Osteocyte (in vitro differentiated cells): ENCODE measurements around the gene GLTPD2. TPM values are rescaled to one million over a fixed set of nuclear protein-coding genes. Genes with fewer than 3 reads are reported as not detected.

Experiments used
- DNase-seq: peaks from one replicate; pipeline ENCODE4 v3.0.0; 2021; ENCODE audit warnings: mixed read lengths; ENCODE audit not compliant: unreplicated experiment; ENCODE audit errors: extremely low spot score
- H3K27ac Mint-ChIP-seq: one replicate; pipeline ENCODE4 v1.8.0; 2021; ENCODE audit warnings: mild to moderate bottlenecking, mixed read lengths; ENCODE audit not compliant: unreplicated experiment
- H3K27me3 Mint-ChIP-seq: one replicate; pipeline ENCODE4 v1.8.0; 2021; ENCODE audit warnings: mixed read lengths; ENCODE audit not compliant: unreplicated experiment
- H3K36me3 Mint-ChIP-seq: one replicate; pipeline ENCODE4 v1.8.0; 2021; ENCODE audit warnings: mixed read lengths; ENCODE audit not compliant: unreplicated experiment
- H3K4me1 Mint-ChIP-seq: one replicate; pipeline ENCODE4 v1.8.0; 2021; ENCODE audit warnings: mixed read lengths; ENCODE audit not compliant: unreplicated experiment
- H3K4me3 Mint-ChIP-seq: one replicate; pipeline ENCODE4 v1.8.0; 2021; ENCODE audit warnings: mild to moderate bottlenecking, moderate library complexity, mixed read lengths; ENCODE audit not compliant: unreplicated experiment
- H3K9me3 Mint-ChIP-seq: one replicate; pipeline ENCODE4 v1.8.0; 2021; ENCODE audit warnings: mixed read lengths; ENCODE audit not compliant: unreplicated experiment
- total RNA-seq: library from RNA; stranded (reverse); gene quantifications from 2 replicates; pipeline ENCODE4 v1.2.1, GENCODE V29; 2021
- TF ChIP-seq, protein P1 (sequence below): fragments of 200-600 bp; sonication (generic); IDR thresholded peaks from 2 replicates; pipeline ENCODE4 v1.5.0; 2021; ENCODE audit warnings: antibody characterized with exemption, mild to moderate bottlenecking, moderate library complexity

Gene GLTPD2
- total RNA-seq, 1 donor from 2014 or later, result not detected

- Mint-ChIP-seq H3K4me3 (peak overlapping the region; percentile 60), H3K9me3 (no peaks in the 10 kb centered on the region), H3K36me3 (no peaks in the 10 kb centered on the region), H3K4me1 (peaks cover 17% of the 10 kb centered on the region), H3K27me3 (peaks cover 6% of the 10 kb centered on the region), H3K27ac (peak overlapping the region; percentile 57)
- DNase-seq, result no peak
- TF ChIP-seq, protein P1, sequence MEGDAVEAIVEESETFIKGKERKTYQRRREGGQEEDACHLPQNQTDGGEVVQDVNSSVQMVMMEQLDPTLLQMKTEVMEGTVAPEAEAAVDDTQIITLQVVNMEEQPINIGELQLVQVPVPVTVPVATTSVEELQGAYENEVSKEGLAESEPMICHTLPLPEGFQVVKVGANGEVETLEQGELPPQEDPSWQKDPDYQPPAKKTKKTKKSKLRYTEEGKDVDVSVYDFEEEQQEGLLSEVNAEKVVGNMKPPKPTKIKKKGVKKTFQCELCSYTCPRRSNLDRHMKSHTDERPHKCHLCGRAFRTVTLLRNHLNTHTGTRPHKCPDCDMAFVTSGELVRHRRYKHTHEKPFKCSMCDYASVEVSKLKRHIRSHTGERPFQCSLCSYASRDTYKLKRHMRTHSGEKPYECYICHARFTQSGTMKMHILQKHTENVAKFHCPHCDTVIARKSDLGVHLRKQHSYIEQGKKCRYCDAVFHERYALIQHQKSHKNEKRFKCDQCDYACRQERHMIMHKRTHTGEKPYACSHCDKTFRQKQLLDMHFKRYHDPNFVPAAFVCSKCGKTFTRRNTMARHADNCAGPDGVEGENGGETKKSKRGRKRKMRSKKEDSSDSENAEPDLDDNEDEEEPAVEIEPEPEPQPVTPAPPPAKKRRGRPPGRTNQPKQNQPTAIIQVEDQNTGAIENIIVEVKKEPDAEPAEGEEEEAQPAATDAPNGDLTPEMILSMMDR, result no peak
These were observed 481 bp upstream of the GLTPD2 start for GRCh38 chr17:4788159-4788806.

- Mint-ChIP-seq H3K27ac (peak overlapping the region; percentile 76), H3K27me3 (peaks cover 3% of the 10 kb centered on the region), H3K36me3 (no peaks in the 10 kb centered on the region), H3K4me3 (peak overlapping the region; percentile 79), H3K4me1 (peaks cover 17% of the 10 kb centered on the region), H3K9me3 (no peaks in the 10 kb centered on the region)
- DNase-seq, result no peak
- TF ChIP-seq, protein P1, result no peak
These were observed 862 bp downstream of the GLTPD2 start for GRCh38 chr17:4789701-4789950.

DNA sequence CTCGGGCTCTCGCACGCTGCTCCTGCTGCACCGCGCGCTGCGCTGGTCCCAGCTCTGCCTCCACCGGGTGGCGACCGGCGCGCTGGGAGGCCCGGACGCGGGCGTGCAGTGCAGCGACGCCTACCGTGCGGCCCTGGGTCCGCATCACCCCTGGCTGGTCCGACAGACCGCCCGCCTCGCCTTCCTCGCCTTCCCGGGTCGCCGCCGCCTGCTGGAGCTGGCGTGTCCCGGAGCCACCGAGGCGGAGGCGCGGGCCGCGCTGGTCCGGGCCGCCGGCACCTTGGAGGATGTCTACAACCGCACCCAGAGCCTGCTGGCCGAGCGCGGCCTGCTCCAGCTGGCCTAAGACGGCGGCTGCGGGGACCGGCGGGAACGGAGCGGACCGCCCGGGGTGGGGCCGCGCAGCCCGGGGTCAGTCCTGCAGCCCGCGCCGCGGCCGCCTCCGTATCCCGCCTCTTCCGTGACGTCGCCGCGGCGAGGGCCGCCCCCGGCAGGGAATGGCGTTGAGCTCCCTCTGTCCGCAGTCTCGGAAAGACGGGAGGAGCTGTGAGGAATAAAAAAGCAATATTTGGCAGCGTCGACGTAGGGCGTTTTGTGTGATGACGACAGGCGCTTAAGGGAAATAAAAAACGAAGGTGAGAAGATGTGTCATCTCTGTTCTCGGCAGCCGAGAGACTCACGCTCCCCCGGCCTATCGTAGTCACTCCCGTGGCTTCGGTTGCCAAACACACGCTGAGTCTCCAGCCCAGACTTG is 1.4 kb downstream of the GLTPD2 start:
- H3K4me1 Mint-ChIP-seq, result peaks cover 17% of the 10 kb centered on the region
- DNase-seq, result peak; percentile 93
- no peaks in the 10 kb centered on the region for H3K9me3 Mint-ChIP-seq
- TF ChIP-seq, protein P1, result peak; percentile 78
- peak overlapping the region; percentile 94 for H3K27ac Mint-ChIP-seq
- peak overlapping the region; percentile 87 for H3K4me3 Mint-ChIP-seq
- H3K27me3 Mint-ChIP-seq, result peaks cover 3% of the 10 kb centered on the region
- H3K36me3 Mint-ChIP-seq, result no peaks in the 10 kb centered on the region

DNA sequence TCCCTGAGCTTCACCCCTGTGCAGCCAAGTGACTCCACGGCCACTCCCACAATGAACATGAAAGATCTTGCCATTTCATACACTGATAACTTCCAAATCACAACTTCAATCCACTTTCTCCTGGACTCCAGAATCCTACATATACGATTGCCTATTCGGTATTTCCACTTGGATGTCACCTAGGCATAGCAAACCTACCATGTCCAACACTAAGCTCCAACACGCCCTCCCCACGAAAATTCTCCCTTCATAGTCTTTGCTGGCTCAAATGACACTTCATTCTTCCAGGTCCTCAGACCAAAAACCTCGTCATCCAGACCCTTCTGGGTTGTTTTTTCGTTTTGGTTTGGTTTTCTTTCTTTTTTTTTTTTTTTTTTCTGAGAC is 1.9 kb downstream of the GLTPD2 start:
- Mint-ChIP-seq H3K27me3 (peaks cover 3% of the 10 kb centered on the region), H3K9me3 (no peaks in the 10 kb centered on the region), H3K36me3 (no peaks in the 10 kb centered on the region), H3K4me1 (peaks cover 18% of the 10 kb centered on the region), H3K27ac (peak overlapping the region; percentile 94), H3K4me3 (peak overlapping the region; percentile 87)
- DNase-seq, result no peak
- TF ChIP-seq, protein P1, result no peak

- Mint-ChIP-seq H3K27ac (peak overlapping the region; percentile 97), H3K27me3 (peaks cover 3% of the 10 kb centered on the region), H3K9me3 (no peaks in the 10 kb centered on the region), H3K4me3 (peak overlapping the region; percentile 99), H3K36me3 (peaks cover 5% of the 10 kb centered on the region), H3K4me1 (peaks cover 14% of the 10 kb centered on the region)
- no peak for DNase-seq
- TF ChIP-seq, protein P1, result no peak
These were observed 6.4 kb downstream of the GLTPD2 start for GRCh38 chr17:4795168-4795567.
